Panc1 (cell line): ENCODE data around the gene TMED4. TPM values are rescaled to one million over a fixed set of nuclear protein-coding genes. Genes with fewer than 3 reads are reported as not detected.

Experiments used
- ATAC-seq: fragments of 200-7000 bp; cut with Tn5 transposase; 2 replicates; pipeline ENCODE4 v1.9.1; 2020; ENCODE audit warnings: mild to moderate bottlenecking, moderate library complexity
- BruUV-seq: library from RNA; stranded (reverse); fragments of 400-500 nt; replicated peaks from 2 replicates; lab custom pipeline; 2021; lab: Mats Ljungman, UMichigan
- CTCF ChIA-PET: fragments of 300-600 bp; sonication (Branson Sonifier 250); formaldehyde crosslinking; loops from one replicate; lab custom pipeline; 2022; ENCODE audit warnings: antibody characterized with exemption; lab: Charles Lee
- POLR2A ChIA-PET: fragments of 300-600 bp; sonication (Branson Sonifier 250); formaldehyde crosslinking; loops from one replicate; lab custom pipeline; 2022; ENCODE audit warnings: antibody characterized with exemption; lab: Charles Lee
- DNase-seq: peaks from one replicate; pipeline ENCODE4 v3.0.0-alpha.2; 2010; ENCODE audit warnings: low read depth, low spot score
- H3K27ac ChIP-seq: 2 replicates; pipeline ENCODE4 v1.5.1; 2011; ENCODE audit warnings: mild to moderate bottlenecking, low read length, inconsistent platforms
- H3K27me3 ChIP-seq: fragments of 200-500 bp; sonication (Bioruptor generic); 2 replicates; pipeline ENCODE4 v1.6.0; 2014; ENCODE audit warnings: low read length, inconsistent platforms; ENCODE audit not compliant: control insufficient read depth, insufficient read depth
- H3K36me3 ChIP-seq: fragments of 200-500 bp; sonication (Bioruptor generic); 2 replicates; pipeline ENCODE4 v1.5.1; 2014; ENCODE audit warnings: inconsistent platforms, mild to moderate bottlenecking, low read length, moderate library complexity; ENCODE audit not compliant: control insufficient read depth, insufficient read depth
- H3K4me1 ChIP-seq: 2 replicates; pipeline ENCODE4 v1.5.1; 2011; ENCODE audit warnings: inconsistent platforms, mild to moderate bottlenecking, low read length, moderate library complexity; ENCODE audit not compliant: control insufficient read depth, insufficient read depth
- H3K4me3 ChIP-seq, 2 experiments: 2 replicates each; pipeline ENCODE4 v1.5.1; 2011 to 2012; ENCODE audit warnings: low read depth in 2 of 2, low read length in 2 of 2, mild to moderate bottlenecking in 2 of 2, inconsistent platforms in 1 of 2, moderate library complexity in 1 of 2
- H3K9me3 ChIP-seq: fragments of 200-500 bp; sonication (Bioruptor generic); 2 replicates; pipeline ENCODE4 v1.5.1; 2014; ENCODE audit warnings: low read depth, mild to moderate bottlenecking, inconsistent platforms, low read length, moderate library complexity; ENCODE audit not compliant: control insufficient read depth, insufficient read depth
- CTCF ChIP-seq: fragments of 450-650 bp; IDR thresholded peaks from 2 replicates; pipeline ENCODE4 v1.5.1; 2017; ENCODE audit warnings: mild to moderate bottlenecking
- POLR2AphosphoS5 ChIP-seq: IDR thresholded peaks from 2 replicates; pipeline ENCODE4 v1.6.1; 2012; ENCODE audit warnings: mild to moderate bottlenecking, low read depth, low read length, moderate library complexity
- REST ChIP-seq, 2 experiments: IDR thresholded peaks; 2 replicates each; pipeline ENCODE4 v1.6.1; 2011 to 2012; ENCODE audit warnings: low read depth in 2 of 2, control low read depth in 1 of 2, low read length in 1 of 2, mild to moderate bottlenecking in 1 of 2, moderate library complexity in 1 of 2; ENCODE audit not compliant: insufficient read depth in 1 of 2
- SIN3A ChIP-seq: IDR thresholded peaks from 2 replicates; pipeline ENCODE4 v1.6.1; 2012; ENCODE audit warnings: low read depth, mild to moderate bottlenecking, low read length, moderate library complexity, borderline replicate concordance; ENCODE audit not compliant: insufficient read depth
- TCF7L2 ChIP-seq: IDR thresholded peaks from 2 replicates; pipeline ENCODE4 v1.6.1; 2011; ENCODE audit warnings: mild to moderate bottlenecking, low read depth, low read length, inconsistent platforms
- in situ Hi-C: cut with HindIII; loops from 2 replicates; pipeline ENCODE4 v1.10.0; 2016; ENCODE audit warnings: low sequenced_read_pairs, low pct_unique_long_range_greater_than_20kb
- intact Hi-C: fragments of 100-400 bp; cut with micrococcal nuclease; formaldehyde crosslinking; loops from one replicate; pipeline ENCODE4 v1.10.0; 2022; ENCODE audit not compliant: unreplicated experiment
- total RNA-seq: library from RNA; stranded (reverse); gene quantifications from one replicate; pipeline ENCODE4 v1.2.1, GENCODE V29; 2021; ENCODE audit not compliant: unreplicated experiment

TMED4 gene
- total RNA-seq, 1 experiment from 2014 or later = 123 TPM

- H3K4me1 ChIP-seq = no peaks in the 10 kb centered on the region
- in situ Hi-C loops (no loop called here), intact Hi-C loops (no loop called here)
- ATAC-seq = no peak
- no TSS peak for BruUV-seq
- no peak overlapping the region for H3K4me3 ChIP-seq
- DNase-seq = no peak
- H3K9me3 ChIP-seq = no peaks in the 10 kb centered on the region
- H3K27me3 ChIP-seq = no peaks in the 10 kb centered on the region
- CTCF ChIA-PET = no interaction called here
- no peaks in the 10 kb centered on the region for H3K36me3 ChIP-seq
- POLR2A ChIA-PET = interaction anchor here (1.1 kb wide), 1 partner anchor 48 kb away, joined by 6 read pairs; no protein-coding TSS in a partner anchor
- H3K27ac ChIP-seq = no peak overlapping the region
- no peak for TF ChIP-seq TCF7L2
- TF ChIP-seq CTCF = no peak
- TF ChIP-seq REST (IDR thresholded peaks at IDR 0.05; ENCODE audit: insufficient read depth in 1 of 2, low read depth in 2 of 2, low read length in 1 of 2) = no peak
- no peak for TF ChIP-seq POLR2AphosphoS5
- no peak for TF ChIP-seq SIN3A
Observed at GRCh38 chr7:44538798-44539668, 43.0 kb downstream of the TMED4 start.

GRCh38 chr7:44538093-44538797 lies 43.8 kb downstream of the TMED4 start:
- in situ Hi-C loops (no loop called here), intact Hi-C loops (no loop called here)
- no peak overlapping the region for H3K27ac ChIP-seq
- ATAC-seq = no peak
- TF ChIP-seq TCF7L2 (no peak), REST (IDR thresholded peaks at IDR 0.05; ENCODE audit: insufficient read depth in 1 of 2, low read depth in 2 of 2, low read length in 1 of 2) (no peak), CTCF (no peak)
- no peak for DNase-seq
- no peaks in the 10 kb centered on the region for H3K27me3 ChIP-seq
- BruUV-seq = no TSS peak
- no peaks in the 10 kb centered on the region for H3K36me3 ChIP-seq
- CTCF ChIA-PET = no interaction called here
- no peaks in the 10 kb centered on the region for H3K4me1 ChIP-seq
- POLR2A ChIA-PET = interaction anchor here (1.1 kb wide), 1 partner anchor 47 kb away, joined by 6 read pairs; no protein-coding TSS in a partner anchor
- no peaks in the 10 kb centered on the region for H3K9me3 ChIP-seq
- H3K4me3 ChIP-seq = no peak overlapping the region
